ENCODE measurements around the gene CLNK. TPM values are rescaled to one million over a fixed set of nuclear protein-coding genes. Genes with fewer than 3 reads are reported as not detected.

CLNK gene
- polyA plus RNA-seq, 4 donors = 0.04 to 0.31 TPM; not detected in 2

- no peaks in the 10 kb centered on the region for H3K4me1 ChIP-seq (ENCODE audit: control insufficient read depth in 3 of 3, insufficient read depth in 2 of 3, low read depth in 1 of 3, low read length in 2 of 3)
- H3K27ac ChIP-seq (ENCODE audit: low read depth in 1 of 3, low read length in 2 of 3) = no peak overlapping the region
- H3K27me3 ChIP-seq (ENCODE audit: control insufficient read depth in 3 of 3, insufficient read depth in 3 of 3, low read length in 3 of 3) = no peaks in the 10 kb centered on the region
- H3K36me3 ChIP-seq (ENCODE audit: control insufficient read depth in 3 of 3, insufficient read depth in 2 of 3, low read depth in 1 of 3, low read length in 3 of 3) = no peaks in the 10 kb centered on the region
- no peaks in the 10 kb centered on the region for H3K9me3 ChIP-seq (ENCODE audit: control insufficient read depth in 2 of 2, insufficient read depth in 1 of 2, low read depth in 1 of 2, low read length in 1 of 2)
- no peak overlapping the region for H3K4me3 ChIP-seq (ENCODE audit: low read depth in 1 of 3, low read length in 3 of 3)
- WGBS, 3 donors = 71 to 85% (median 76%) methylated on average over 6 of the region's 6 CpGs
- no peak for FAIRE-seq
- DNase-seq = no peak
Observed at GRCh38 chr4:10666616-10667015, 18.0 kb downstream of the CLNK start.

GRCh38 chr4:10664408-10664807 lies 20.2 kb downstream of the CLNK start:
- FAIRE-seq (no peak), DNase-seq (no peak)
- WGBS, 3 donors = 33 to 58% (median 38%) methylated on average over 5 of the region's 5 CpGs
- no peak overlapping the region for H3K4me3 ChIP-seq (ENCODE audit: low read depth in 1 of 3, low read length in 3 of 3)
- H3K27me3 ChIP-seq (ENCODE audit: control insufficient read depth in 3 of 3, insufficient read depth in 3 of 3, low read length in 3 of 3) = no peaks in the 10 kb centered on the region
- H3K4me1 ChIP-seq (ENCODE audit: control insufficient read depth in 3 of 3, insufficient read depth in 2 of 3, low read depth in 1 of 3, low read length in 2 of 3) = no peaks in the 10 kb centered on the region
- no peaks in the 10 kb centered on the region for H3K9me3 ChIP-seq (ENCODE audit: control insufficient read depth in 2 of 2, insufficient read depth in 1 of 2, low read depth in 1 of 2, low read length in 1 of 2)
- H3K27ac ChIP-seq (ENCODE audit: low read depth in 1 of 3, low read length in 2 of 3) = no peak overlapping the region
- no peaks in the 10 kb centered on the region for H3K36me3 ChIP-seq (ENCODE audit: control insufficient read depth in 3 of 3, insufficient read depth in 2 of 3, low read depth in 1 of 3, low read length in 3 of 3)

- H3K27ac ChIP-seq (ENCODE audit: low read depth in 1 of 3, low read length in 2 of 3) = no peak overlapping the region
- H3K27me3 ChIP-seq (ENCODE audit: control insufficient read depth in 3 of 3, insufficient read depth in 3 of 3, low read length in 3 of 3) = no peaks in the 10 kb centered on the region
- H3K36me3 ChIP-seq (ENCODE audit: control insufficient read depth in 3 of 3, insufficient read depth in 2 of 3, low read depth in 1 of 3, low read length in 3 of 3) = no peaks in the 10 kb centered on the region
- no peak for DNase-seq
- 53 to 65% (median 59%) methylated on average over 5 of the region's 5 CpGs for WGBS, 3 donors
- H3K4me3 ChIP-seq (ENCODE audit: low read depth in 1 of 3, low read length in 3 of 3) = no peak overlapping the region
- FAIRE-seq = no peak
- H3K4me1 ChIP-seq (ENCODE audit: control insufficient read depth in 3 of 3, insufficient read depth in 2 of 3, low read depth in 1 of 3, low read length in 2 of 3) = no peaks in the 10 kb centered on the region
- no peaks in the 10 kb centered on the region for H3K9me3 ChIP-seq (ENCODE audit: control insufficient read depth in 2 of 2, insufficient read depth in 1 of 2, low read depth in 1 of 2, low read length in 1 of 2)
Observed at GRCh38 chr4:10662937-10663336, 21.6 kb downstream of the CLNK start.

GRCh38 chr4:10661047-10661446 lies 23.5 kb downstream of the CLNK start:
- Histone ChIP-seq H3K27me3 (ENCODE audit: control insufficient read depth in 3 of 3, insufficient read depth in 3 of 3, low read length in 3 of 3) (no peaks in the 10 kb centered on the region), H3K4me3 (ENCODE audit: low read depth in 1 of 3, low read length in 3 of 3) (no peak overlapping the region), H3K36me3 (ENCODE audit: control insufficient read depth in 3 of 3, insufficient read depth in 2 of 3, low read depth in 1 of 3, low read length in 3 of 3) (no peaks in the 10 kb centered on the region), H3K4me1 (ENCODE audit: control insufficient read depth in 3 of 3, insufficient read depth in 2 of 3, low read depth in 1 of 3, low read length in 2 of 3) (no peaks in the 10 kb centered on the region), H3K27ac (ENCODE audit: low read depth in 1 of 3, low read length in 2 of 3) (no peak overlapping the region), H3K9me3 (ENCODE audit: control insufficient read depth in 2 of 2, insufficient read depth in 1 of 2, low read depth in 1 of 2, low read length in 1 of 2) (no peaks in the 10 kb centered on the region)
- WGBS, 3 donors = 63 to 76% (median 66%) methylated on average over 3 of the region's 3 CpGs
- FAIRE-seq = no peak
- DNase-seq = no peak

GRCh38 chr4:10659251-10659650 lies 25.3 kb downstream of the CLNK start:
- 78 to 79% (median 78%) methylated on average over 6 of the region's 6 CpGs for WGBS, 3 donors
- H3K9me3 ChIP-seq (ENCODE audit: control insufficient read depth in 2 of 2, insufficient read depth in 1 of 2, low read depth in 1 of 2, low read length in 1 of 2) = no peaks in the 10 kb centered on the region
- no peaks in the 10 kb centered on the region for H3K4me1 ChIP-seq (ENCODE audit: control insufficient read depth in 3 of 3, insufficient read depth in 2 of 3, low read depth in 1 of 3, low read length in 2 of 3)
- DNase-seq (no peak), FAIRE-seq (no peak)
- H3K36me3 ChIP-seq (ENCODE audit: control insufficient read depth in 3 of 3, insufficient read depth in 2 of 3, low read depth in 1 of 3, low read length in 3 of 3) = no peaks in the 10 kb centered on the region
- H3K27me3 ChIP-seq (ENCODE audit: control insufficient read depth in 3 of 3, insufficient read depth in 3 of 3, low read length in 3 of 3) = no peaks in the 10 kb centered on the region
- no peak overlapping the region for H3K4me3 ChIP-seq (ENCODE audit: low read depth in 1 of 3, low read length in 3 of 3)
- no peak overlapping the region for H3K27ac ChIP-seq (ENCODE audit: low read depth in 1 of 3, low read length in 2 of 3)

- WGBS, 3 donors = 12 to 38% (median 25%) methylated on average over 2 of the region's 2 CpGs
- Histone ChIP-seq H3K4me3 (ENCODE audit: low read depth in 1 of 3, low read length in 3 of 3) (no peak overlapping the region), H3K27me3 (ENCODE audit: control insufficient read depth in 3 of 3, insufficient read depth in 3 of 3, low read length in 3 of 3) (no peaks in the 10 kb centered on the region), H3K36me3 (ENCODE audit: control insufficient read depth in 3 of 3, insufficient read depth in 2 of 3, low read depth in 1 of 3, low read length in 3 of 3) (no peaks in the 10 kb centered on the region), H3K9me3 (ENCODE audit: control insufficient read depth in 2 of 2, insufficient read depth in 1 of 2, low read depth in 1 of 2, low read length in 1 of 2) (no peaks in the 10 kb centered on the region), H3K27ac (ENCODE audit: low read depth in 1 of 3, low read length in 2 of 3) (no peak overlapping the region), H3K4me1 (ENCODE audit: control insufficient read depth in 3 of 3, insufficient read depth in 2 of 3, low read depth in 1 of 3, low read length in 2 of 3) (no peaks in the 10 kb centered on the region)
- FAIRE-seq (no peak), DNase-seq (peak in 1 of 2 donors; percentile 5)
Observed at GRCh38 chr4:10656988-10657387, 27.6 kb downstream of the CLNK start.

- 83 to 95% (median 87%) methylated on average over 3 of the region's 3 CpGs for WGBS, 3 donors
- no peak overlapping the region for H3K27ac ChIP-seq (ENCODE audit: low read depth in 1 of 3, low read length in 2 of 3)
- H3K9me3 ChIP-seq (ENCODE audit: control insufficient read depth in 2 of 2, insufficient read depth in 1 of 2, low read depth in 1 of 2, low read length in 1 of 2) = no peaks in the 10 kb centered on the region
- H3K4me3 ChIP-seq (ENCODE audit: low read depth in 1 of 3, low read length in 3 of 3) = no peak overlapping the region
- no peak for DNase-seq
- no peaks in the 10 kb centered on the region for H3K36me3 ChIP-seq (ENCODE audit: control insufficient read depth in 3 of 3, insufficient read depth in 2 of 3, low read depth in 1 of 3, low read length in 3 of 3)
- FAIRE-seq = no peak
- H3K4me1 ChIP-seq (ENCODE audit: control insufficient read depth in 3 of 3, insufficient read depth in 2 of 3, low read depth in 1 of 3, low read length in 2 of 3) = no peaks in the 10 kb centered on the region
- no peaks in the 10 kb centered on the region for H3K27me3 ChIP-seq (ENCODE audit: control insufficient read depth in 3 of 3, insufficient read depth in 3 of 3, low read length in 3 of 3)
Observed at GRCh38 chr4:10656420-10656819, 28.1 kb downstream of the CLNK start.

- FAIRE-seq (no peak), DNase-seq (no peak)
- Histone ChIP-seq H3K9me3 (ENCODE audit: control insufficient read depth in 2 of 2, insufficient read depth in 1 of 2, low read depth in 1 of 2, low read length in 1 of 2) (no peaks in the 10 kb centered on the region), H3K36me3 (ENCODE audit: control insufficient read depth in 3 of 3, insufficient read depth in 2 of 3, low read depth in 1 of 3, low read length in 3 of 3) (no peaks in the 10 kb centered on the region), H3K4me3 (ENCODE audit: low read depth in 1 of 3, low read length in 3 of 3) (no peak overlapping the region), H3K4me1 (ENCODE audit: control insufficient read depth in 3 of 3, insufficient read depth in 2 of 3, low read depth in 1 of 3, low read length in 2 of 3) (no peaks in the 10 kb centered on the region), H3K27me3 (ENCODE audit: control insufficient read depth in 3 of 3, insufficient read depth in 3 of 3, low read length in 3 of 3) (no peaks in the 10 kb centered on the region), H3K27ac (ENCODE audit: low read depth in 1 of 3, low read length in 2 of 3) (no peak overlapping the region)
- WGBS, 3 donors = 47 to 60% (median 52%) methylated on average over 6 of the region's 6 CpGs
Observed at GRCh38 chr4:10655968-10656367, 28.6 kb downstream of the CLNK start.

GRCh38 chr4:10648479-10648878 lies 36.1 kb downstream of the CLNK start:
- Histone ChIP-seq H3K27me3 (ENCODE audit: control insufficient read depth in 3 of 3, insufficient read depth in 3 of 3, low read length in 3 of 3) (no peaks in the 10 kb centered on the region), H3K27ac (ENCODE audit: low read depth in 1 of 3, low read length in 2 of 3) (no peak overlapping the region), H3K36me3 (ENCODE audit: control insufficient read depth in 3 of 3, insufficient read depth in 2 of 3, low read depth in 1 of 3, low read length in 3 of 3) (no peaks in the 10 kb centered on the region), H3K9me3 (ENCODE audit: control insufficient read depth in 2 of 2, insufficient read depth in 1 of 2, low read depth in 1 of 2, low read length in 1 of 2) (no peaks in the 10 kb centered on the region), H3K4me1 (ENCODE audit: control insufficient read depth in 3 of 3, insufficient read depth in 2 of 3, low read depth in 1 of 3, low read length in 2 of 3) (no peaks in the 10 kb centered on the region), H3K4me3 (ENCODE audit: low read depth in 1 of 3, low read length in 3 of 3) (no peak overlapping the region)
- FAIRE-seq (no peak), DNase-seq (no peak)
- 83 to 86% (median 84%) methylated on average over 2 of the region's 2 CpGs for WGBS, 3 donors
